ENCODE results near the gene STK17B. TPM values are rescaled to one million over a fixed set of nuclear protein-coding genes. Genes with fewer than 3 reads are reported as not detected.
A peak's percentile ranks its signal among the peaks of the same experiment; 100 is the strongest.

Gene STK17B
- total and polyA plus RNA-seq, 10 of the 15 experiments (the other 5 are each of a cell fraction or from before 2014, with no cell fraction given), result 21.2 to 108 (median 53.7) TPM

GRCh38 chr2:196177124-196177523 lies 5.7 kb upstream of the STK17B start:
- no TSS peak for BruUV-seq (replicated peaks)

More at GRCh38 chr2:196177124-196177523, 5.7 kb upstream of the STK17B start:
- DNase-seq (ENCODE audit: low read depth, low spot score) (no peak), ATAC-seq (peak; percentile 6), FAIRE-seq (no peak)
- Histone ChIP-seq H3K79me2 (ENCODE audit: control insufficient read depth, insufficient read depth, low read length) (no peaks in the 10 kb centered on the region), H3K4me2 (ENCODE audit: control insufficient read depth, insufficient read depth) (peak overlapping the region; percentile 89), H4K20me1 (ENCODE audit: control insufficient read depth, insufficient read depth) (no peaks in the 10 kb centered on the region), H3K9me3 (replicated peaks; ENCODE audit: control insufficient read depth, insufficient read depth, low read length) (no peaks in the 10 kb centered on the region), H3K4me3 (peak overlapping the region; percentile 56; the same call in 1 of the 2 replicates), H3K9ac (ENCODE audit: control insufficient read depth, insufficient read depth, low read length) (peak overlapping the region; percentile 11; the same call in 1 of the 2 replicates), H3K27ac (ENCODE audit: control insufficient read depth, insufficient read depth) (peak overlapping the region; percentile 77), H2AFZ (ENCODE audit: control insufficient read depth, low read depth, low read length) (peak overlapping the region; percentile 67), H3K27me3 (replicated peaks in 1 of 2; ENCODE audit: control insufficient read depth in 2 of 2, insufficient read depth in 2 of 2, low read length in 1 of 2) (no peaks in the 10 kb centered on the region), H3K4me1 (ENCODE audit: control insufficient read depth, insufficient read depth, low read length) (peaks cover 42% of the 10 kb centered on the region), H3K36me3 (ENCODE audit: control insufficient read depth in 2 of 2, insufficient read depth in 2 of 2, low read length in 1 of 2) (no peaks in the 10 kb centered on the region)
- POLR2A ChIA-PET, result interaction anchor here (0.6 to 5.6 kb wide), 24 partner anchors 12 to 100 kb away, joined by 3 to 64 read pairs (median 5); no protein-coding TSS in a partner anchor
- SMC1A ChIA-PET (ENCODE audit: uncharacterized antibody, unreplicated experiment), result interaction anchor here (1.0 to 7.1 kb wide), 30 partner anchors 8 to 203 kb away, joined by 3 to 88 read pairs (median 9); no protein-coding TSS in a partner anchor
- CTCF ChIA-PET, result interaction anchor here (0.6 to 4.1 kb wide), 13 partner anchors 11 to 1276 kb away, joined by 3 to 35 read pairs (median 7); no protein-coding TSS in a partner anchor
- RAD21 ChIA-PET (ENCODE audit: unreplicated experiment), result interaction anchor here (0.7 to 6.0 kb wide), 26 partner anchors 12 to 228 kb away, joined by 3 to 93 read pairs (median 12); partner anchors contain the start of gene DNAH7
- in situ Hi-C loops (cut with MboI) (no loop called here), intact Hi-C loops (cut with micrococcal nuclease; ENCODE audit: unreplicated experiment) (loop anchor here (2.0 to 10.0 kb wide), 4 partner anchors 34 to 1128 kb away; no protein-coding TSS in a partner anchor)
- TF ChIP-seq HCFC1 (IDR thresholded peaks at IDR 0.05; ENCODE audit: low read length), result no peak
- no peak for TF ChIP-seq BCL3 (IDR thresholded peaks at IDR 0.05; ENCODE audit: borderline replicate concordance, insufficient read depth, low read depth, low read length, poor library complexity, severe bottlenecking)
- TF ChIP-seq NKRF (conservative IDR thresholded peaks at IDR 0.05), result no peak
- no peak for TF ChIP-seq ZBED1 (IDR thresholded peaks at IDR 0.05; ENCODE audit: borderline replicate concordance)
- TF ChIP-seq FOXK2 (IDR thresholded peaks at IDR 0.05), result no peak
- TF ChIP-seq, protein P1, sequence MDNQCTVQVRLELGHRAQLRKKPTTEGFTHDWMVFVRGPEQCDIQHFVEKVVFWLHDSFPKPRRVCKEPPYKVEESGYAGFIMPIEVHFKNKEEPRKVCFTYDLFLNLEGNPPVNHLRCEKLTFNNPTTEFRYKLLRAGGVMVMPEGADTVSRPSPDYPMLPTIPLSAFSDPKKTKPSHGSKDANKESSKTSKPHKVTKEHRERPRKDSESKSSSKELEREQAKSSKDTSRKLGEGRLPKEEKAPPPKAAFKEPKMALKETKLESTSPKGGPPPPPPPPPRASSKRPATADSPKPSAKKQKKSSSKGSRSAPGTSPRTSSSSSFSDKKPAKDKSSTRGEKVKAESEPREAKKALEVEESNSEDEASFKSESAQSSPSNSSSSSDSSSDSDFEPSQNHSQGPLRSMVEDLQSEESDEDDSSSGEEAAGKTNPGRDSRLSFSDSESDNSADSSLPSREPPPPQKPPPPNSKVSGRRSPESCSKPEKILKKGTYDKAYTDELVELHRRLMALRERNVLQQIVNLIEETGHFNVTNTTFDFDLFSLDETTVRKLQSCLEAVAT (IDR thresholded peaks at IDR 0.05), result no peak
- 0% methylated on average over 2 of the region's 2 CpGs for WGBS (ENCODE audit: insufficient coverage, insufficient replicate concordance, low lambda C conversion rate, missing lambda C conversion rate)

All from GM12878 (cell line).